ENCODE results near the gene ZNF106. TPM values are rescaled to one million over a fixed set of nuclear protein-coding genes. Genes with fewer than 3 reads are reported as not detected.

Gene ZNF106
- 45.7 TPM for total RNA-seq

- Histone ChIP-seq H3K9me3 (no peaks in the 10 kb centered on the region), H3K27me3 (no peaks in the 10 kb centered on the region), H3K4me1 (peaks cover 4 to 25% of the 10 kb centered on the region in 2 donors), H3K27ac (peak within 1 kb of the TSS; percentile 90 to 96), H3K36me3 (no peaks in the 10 kb centered on the region), H3K4me3 (peak within 1 kb of the TSS; percentile 70 to 80)
- peak in 1 of 3 experiments; percentile 13 for TF ChIP-seq CTCF (IDR thresholded peaks at IDR 0.05)
- DNase-seq (ENCODE audit: low spot score in 2 of 2), result peak in 1 of 2 donors; percentile 89
- intact Hi-C loops (cut with DNase I), result loop anchor here (1.0 to 5.0 kb wide), 4 partner anchors 20 to 219 kb away; partner anchors contain the start of genes GANC, HAUS2, LRRC57 and STARD9
These were observed at the start of gene ZNF106 for GRCh38 chr15:42490671-42491538. Gene ZNF106 (minus strand): TSS chr15:42491141. CDS start chr15:42472289, 18,852 bp downstream.

- Histone ChIP-seq H3K27me3 (no peaks in the 10 kb centered on the region), H3K9me3 (no peaks in the 10 kb centered on the region), H3K36me3 (peaks cover 41 to 58% of the 10 kb centered on the region in 2 donors), H3K4me3 (no peak overlapping the region), H3K27ac (no peak overlapping the region), H3K4me1 (no peaks in the 10 kb centered on the region)
- no peak for TF ChIP-seq CTCF (IDR thresholded peaks at IDR 0.05)
- intact Hi-C loops (cut with DNase I), result no loop called here
- no peak for DNase-seq (ENCODE audit: low spot score in 2 of 2)
These were observed 42.3 kb upstream of the ZNF106 start for GRCh38 chr15:42533246-42533645.

GRCh38 chr15:42528970-42529369 lies 38.0 kb upstream of the ZNF106 start:
- Histone ChIP-seq H3K9me3 (no peaks in the 10 kb centered on the region), H3K4me1 (no peaks in the 10 kb centered on the region), H3K36me3 (peaks cover 55 to 72% of the 10 kb centered on the region in 2 donors), H3K27ac (no peak overlapping the region), H3K27me3 (no peaks in the 10 kb centered on the region), H3K4me3 (no peak overlapping the region)
- no peak for TF ChIP-seq CTCF (IDR thresholded peaks at IDR 0.05)
- DNase-seq (ENCODE audit: low spot score in 2 of 2), result no peak
- intact Hi-C loops (cut with DNase I), result no loop called here

GRCh38 chr15:42523331-42523730 lies 32.4 kb upstream of the ZNF106 start:
- H3K27me3 ChIP-seq, result no peaks in the 10 kb centered on the region
- TF ChIP-seq CTCF (IDR thresholded peaks at IDR 0.05), result no peak
- H3K36me3 ChIP-seq, result peaks cover 47 to 79% of the 10 kb centered on the region in 2 donors

GRCh38 chr15:42511007-42511391 lies 20.1 kb upstream of the ZNF106 start:
- TF ChIP-seq CTCF (IDR thresholded peaks at IDR 0.05), result no peak
- intact Hi-C loops (cut with DNase I), result loop anchor here (2.0 to 5.0 kb wide), 2 partner anchors 16 to 1279 kb away; partner anchors contain the start of genes CHP1, EXD1 and SNAP23
- H3K36me3 ChIP-seq, result peaks cover 19 to 22% of the 10 kb centered on the region in 2 donors
- H3K27me3 ChIP-seq, result no peaks in the 10 kb centered on the region
- no peak for DNase-seq (ENCODE audit: low spot score in 2 of 2)
- H3K9me3 ChIP-seq, result no peaks in the 10 kb centered on the region
- peak overlapping the region; percentile 71 to 76 for H3K27ac ChIP-seq
- H3K4me3 ChIP-seq, result peak overlapping the region; percentile 19 to 24
- peaks cover 0 to 38% of the 10 kb centered on the region in 2 donors for H3K4me1 ChIP-seq

More at GRCh38 chr15:42523331-42523730, 32.4 kb upstream of the ZNF106 start:
- DNase-seq (ENCODE audit: low spot score in 2 of 2), result no peak
- no peaks in the 10 kb centered on the region for H3K9me3 ChIP-seq
- no peaks in the 10 kb centered on the region for H3K4me1 ChIP-seq
- intact Hi-C loops (cut with DNase I), result no loop called here
- H3K4me3 ChIP-seq, result no peak overlapping the region
- H3K27ac ChIP-seq, result no peak overlapping the region

Measured in ascending aorta (tissue), 2 donors.